Peyer's patch (tissue), 4 donors: ENCODE data around the gene FUT2. TPM values are rescaled to one million over a fixed set of nuclear protein-coding genes. Genes with fewer than 3 reads are reported as not detected.

Source experiments
- DNase-seq, 3 donors: peaks; one replicate each; pipeline ENCODE4 v3.0.0-alpha.2; 2017 to 2019
- H3K27ac ChIP-seq, 4 donors: fragments of 200-600 bp; sonication (generic); one replicate each; pipeline ENCODE4 v1.5.1; 2016 to 2019
- H3K27me3 ChIP-seq, 2 donors: fragments of 200-600 bp; sonication (generic); one replicate each; pipeline ENCODE4 v1.5.1; 2019
- H3K36me3 ChIP-seq, 3 donors: fragments of 200-600 bp; sonication (generic); one replicate each; pipeline ENCODE4 v1.5.1; 2016 to 2019
- H3K4me1 ChIP-seq, 4 donors: fragments of 200-600 bp; sonication (generic); one replicate each; pipeline ENCODE4 v1.5.1; 2016 to 2019
- H3K4me3 ChIP-seq, 4 donors: fragments of 200-600 bp; sonication (generic); 1 replicate in 3 of 4; 2 replicates in 1 of 4; pipeline ENCODE4 v1.5.1; 2016 to 2019; ENCODE audit warnings: mild to moderate bottlenecking in 1 of 4
- H3K9me3 ChIP-seq, 4 donors: fragments of 200-600 bp; sonication (generic); one replicate each; pipeline ENCODE4 v1.5.1; 2016 to 2019; ENCODE audit warnings: mild to moderate bottlenecking in 1 of 4
- POLR2A ChIP-seq, 2 donors: fragments of 450-650 bp; IDR thresholded peaks; one replicate each; pipeline ENCODE4 v1.5.1; 2017; ENCODE audit warnings: antibody characterized with exemption in 2 of 2, mild to moderate bottlenecking in 2 of 2, moderate library complexity in 2 of 2
- total RNA-seq, 4 donors: library from RNA; depleted of rRNA; stranded (reverse); fragments of >200 nt; gene quantifications; one replicate each; pipeline ENCODE4 v1.1.0, GENCODE V29; 2016
- TF ChIP-seq, protein P1 (sequence below), 6 experiments: fragments of 450-650 bp in 4 of 6; fragments of 200-600 bp in 2 of 6; sonication (generic) in 1 of 6; IDR thresholded peaks; one replicate each; pipeline ENCODE4 v1.5.1; 2017 to 2019; ENCODE audit warnings: antibody characterized with exemption in 6 of 6, mild to moderate bottlenecking in 3 of 6, moderate library complexity in 1 of 6

The FUT2 gene
- total RNA-seq, 4 donors from 2014 or later = 11.6 to 91.6 (median 53.8) TPM

DNA sequence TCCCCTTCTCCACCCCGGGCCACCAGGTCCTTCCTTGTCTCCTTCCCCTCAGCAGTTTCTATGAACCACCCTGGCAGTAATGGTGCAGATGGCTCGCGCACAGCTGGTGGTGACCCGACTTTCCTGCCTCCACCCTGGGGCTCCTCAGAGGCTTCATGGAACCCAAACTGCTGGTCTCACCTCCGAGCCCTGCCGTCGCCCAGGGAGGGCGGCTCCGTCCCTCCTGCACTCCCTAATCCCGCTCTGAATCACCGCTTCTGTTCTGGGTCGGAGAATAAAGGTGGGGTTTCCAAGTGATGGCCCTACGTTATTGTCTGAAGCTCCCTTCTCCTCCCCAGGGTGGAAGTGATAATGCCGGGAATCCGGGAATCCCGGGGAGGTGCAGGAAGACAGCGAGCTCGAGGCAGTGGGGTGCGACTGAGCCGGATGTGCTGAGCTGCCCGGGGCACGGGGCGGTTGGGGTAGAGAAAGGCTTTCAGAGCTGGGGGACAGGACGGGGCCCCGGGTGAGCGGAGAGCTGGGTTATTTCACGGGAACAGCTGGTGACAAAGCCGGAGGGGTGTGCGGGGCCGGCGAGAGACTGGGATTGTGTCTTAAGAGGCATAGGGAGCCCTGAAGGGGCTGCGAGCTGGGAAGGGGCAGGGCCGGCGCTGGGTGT is 711 bp downstream of the FUT2 start:
- Histone ChIP-seq H3K4me3 (peak overlapping the region in 3 of 4 donors; percentile 42 to 65 (median 57)), H3K27ac (peak overlapping the region in 3 of 4 donors; percentile 89 to 96 (median 94)), H3K4me1 (peaks cover 0 to 8% (median 4%) of the 10 kb centered on the region in 4 donors), H3K27me3 (no peaks in the 10 kb centered on the region), H3K36me3 (peaks cover 0 to 16% (median 0%) of the 10 kb centered on the region in 3 donors), H3K9me3 (no peaks in the 10 kb centered on the region)
- TF ChIP-seq POLR2A (IDR thresholded peaks at IDR 0.05) = peak in 1 of 2 donors; percentile 4
- TF ChIP-seq, protein P1, sequence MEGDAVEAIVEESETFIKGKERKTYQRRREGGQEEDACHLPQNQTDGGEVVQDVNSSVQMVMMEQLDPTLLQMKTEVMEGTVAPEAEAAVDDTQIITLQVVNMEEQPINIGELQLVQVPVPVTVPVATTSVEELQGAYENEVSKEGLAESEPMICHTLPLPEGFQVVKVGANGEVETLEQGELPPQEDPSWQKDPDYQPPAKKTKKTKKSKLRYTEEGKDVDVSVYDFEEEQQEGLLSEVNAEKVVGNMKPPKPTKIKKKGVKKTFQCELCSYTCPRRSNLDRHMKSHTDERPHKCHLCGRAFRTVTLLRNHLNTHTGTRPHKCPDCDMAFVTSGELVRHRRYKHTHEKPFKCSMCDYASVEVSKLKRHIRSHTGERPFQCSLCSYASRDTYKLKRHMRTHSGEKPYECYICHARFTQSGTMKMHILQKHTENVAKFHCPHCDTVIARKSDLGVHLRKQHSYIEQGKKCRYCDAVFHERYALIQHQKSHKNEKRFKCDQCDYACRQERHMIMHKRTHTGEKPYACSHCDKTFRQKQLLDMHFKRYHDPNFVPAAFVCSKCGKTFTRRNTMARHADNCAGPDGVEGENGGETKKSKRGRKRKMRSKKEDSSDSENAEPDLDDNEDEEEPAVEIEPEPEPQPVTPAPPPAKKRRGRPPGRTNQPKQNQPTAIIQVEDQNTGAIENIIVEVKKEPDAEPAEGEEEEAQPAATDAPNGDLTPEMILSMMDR (IDR thresholded peaks at IDR 0.05) = no peak
- peak in 1 of 3 donors; percentile 76 for DNase-seq

DNA sequence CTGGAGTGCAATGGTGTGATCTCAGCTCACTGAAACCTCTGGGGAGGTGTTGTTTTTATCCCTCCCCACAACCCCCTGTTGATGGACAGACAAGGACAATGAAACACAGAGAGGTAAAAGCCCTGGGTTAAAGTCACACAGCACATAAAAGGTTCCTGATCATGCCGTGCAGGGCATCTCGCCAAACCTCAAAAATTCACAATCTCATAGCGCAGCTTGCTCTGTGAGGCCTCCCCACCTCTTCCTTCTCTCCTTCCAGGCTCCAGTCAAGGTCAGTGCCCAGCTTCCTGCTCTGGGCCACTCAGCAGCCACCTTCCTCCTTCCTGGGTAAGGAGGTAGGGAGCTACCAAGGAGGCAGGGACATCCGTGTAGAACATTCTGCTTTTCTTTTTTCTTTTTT is 2.3 kb downstream of the FUT2 start:
- no peak for DNase-seq
- peak overlapping the region in 2 of 4 donors; percentile 73 to 94 for H3K27ac ChIP-seq
- no peaks in the 10 kb centered on the region for H3K9me3 ChIP-seq
- peaks cover 0 to 20% (median 0%) of the 10 kb centered on the region in 3 donors for H3K36me3 ChIP-seq
- TF ChIP-seq, protein P1 (IDR thresholded peaks at IDR 0.05) = no peak
- peak in 1 of 2 donors; percentile 49 for TF ChIP-seq POLR2A (IDR thresholded peaks at IDR 0.05)
- peak overlapping the region in 1 of 4 donors; percentile 21 for H3K4me3 ChIP-seq
- H3K4me1 ChIP-seq = peaks cover 0 to 8% (median 4%) of the 10 kb centered on the region in 4 donors
- no peaks in the 10 kb centered on the region for H3K27me3 ChIP-seq

DNA sequence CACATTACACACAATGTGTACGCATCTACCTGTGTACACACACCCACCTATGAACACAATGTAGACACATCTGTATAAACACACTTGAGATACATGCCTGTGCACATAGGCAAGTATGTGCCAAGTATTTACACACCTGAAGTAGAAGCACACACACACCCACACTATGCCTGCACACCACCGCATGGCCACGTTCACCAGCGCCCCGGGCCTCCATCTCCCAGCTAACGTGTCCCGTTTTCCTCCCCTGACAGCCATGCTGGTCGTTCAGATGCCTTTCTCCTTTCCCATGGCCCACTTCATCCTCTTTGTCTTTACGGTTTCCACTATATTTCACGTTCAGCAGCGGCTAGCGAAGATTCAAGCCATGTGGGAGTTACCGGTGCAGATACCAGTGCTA is 6.9 kb downstream of the FUT2 start:
- H3K4me1 ChIP-seq = peaks cover 0 to 3% (median 0%) of the 10 kb centered on the region in 4 donors
- no peak overlapping the region for H3K27ac ChIP-seq
- H3K27me3 ChIP-seq = no peaks in the 10 kb centered on the region
- H3K9me3 ChIP-seq = no peaks in the 10 kb centered on the region
- no peak for DNase-seq
- TF ChIP-seq POLR2A (IDR thresholded peaks at IDR 0.05) = no peak
- TF ChIP-seq, protein P1 (IDR thresholded peaks at IDR 0.05) = no peak
- H3K36me3 ChIP-seq = peaks cover 0 to 28% (median 0%) of the 10 kb centered on the region in 3 donors
- no peak overlapping the region for H3K4me3 ChIP-seq

DNA sequence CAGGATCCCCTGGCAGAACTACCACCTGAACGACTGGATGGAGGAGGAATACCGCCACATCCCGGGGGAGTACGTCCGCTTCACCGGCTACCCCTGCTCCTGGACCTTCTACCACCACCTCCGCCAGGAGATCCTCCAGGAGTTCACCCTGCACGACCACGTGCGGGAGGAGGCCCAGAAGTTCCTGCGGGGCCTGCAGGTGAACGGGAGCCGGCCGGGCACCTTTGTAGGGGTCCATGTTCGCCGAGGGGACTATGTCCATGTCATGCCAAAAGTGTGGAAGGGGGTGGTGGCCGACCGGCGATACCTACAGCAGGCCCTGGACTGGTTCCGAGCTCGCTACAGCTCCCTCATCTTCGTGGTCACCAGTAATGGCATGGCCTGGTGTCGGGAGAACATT is 7.5 kb downstream of the FUT2 start:
- Histone ChIP-seq H3K27ac (no peak overlapping the region), H3K9me3 (no peaks in the 10 kb centered on the region), H3K27me3 (no peaks in the 10 kb centered on the region), H3K4me1 (no peaks in the 10 kb centered on the region), H3K4me3 (no peak overlapping the region), H3K36me3 (peaks cover 0 to 28% (median 0%) of the 10 kb centered on the region in 3 donors)
- no peak for TF ChIP-seq POLR2A (IDR thresholded peaks at IDR 0.05)
- TF ChIP-seq, protein P1 (IDR thresholded peaks at IDR 0.05) = no peak
- no peak for DNase-seq

DNA sequence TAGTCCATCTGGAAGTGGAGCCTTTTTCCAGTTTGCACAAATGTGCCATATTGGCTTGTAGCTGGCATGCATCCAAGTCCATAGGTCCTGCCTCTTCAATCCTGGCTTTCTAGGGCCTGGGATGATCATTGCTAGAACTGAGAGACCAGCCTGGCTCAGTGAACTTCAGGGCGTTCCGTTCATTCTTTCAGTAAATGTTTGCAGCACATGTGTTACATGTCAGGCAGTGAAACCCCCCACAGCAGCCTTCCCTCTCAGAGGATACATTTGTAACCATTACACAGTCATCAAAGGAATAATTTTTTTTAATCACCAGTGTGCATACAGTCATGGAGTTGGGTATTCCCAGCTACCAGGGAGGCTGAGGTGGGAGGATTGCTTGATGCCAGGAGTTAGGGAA is 9.7 kb downstream of the FUT2 start:
- Histone ChIP-seq H3K27ac (no peak overlapping the region), H3K27me3 (no peaks in the 10 kb centered on the region), H3K4me1 (no peaks in the 10 kb centered on the region), H3K9me3 (no peaks in the 10 kb centered on the region), H3K4me3 (no peak overlapping the region), H3K36me3 (peaks cover 0 to 21% (median 0%) of the 10 kb centered on the region in 3 donors)
- TF ChIP-seq, protein P1 (IDR thresholded peaks at IDR 0.05) = no peak
- TF ChIP-seq POLR2A (IDR thresholded peaks at IDR 0.05) = no peak
- no peak for DNase-seq
